Stimulated activated CD4-positive, alpha-beta T cell treated with anti-CD3 and anti-CD28 coated beads, Interleukin-15, amount 100 ng/mL, for 48 hours (primary cell): Measurements from ENCODE around the gene C19orf47.

Experiments
- DNase-seq, 2 donors: peaks; one replicate each; pipeline ENCODE4 v3.0.0-alpha.2; 2020; ENCODE audit warnings: low read depth in 2 of 2

Gene C19orf47

GRCh38 chr19:40348125-40348913 is at the start of gene C19orf47, which contains the start of gene PLD3:
TSS of gene C19orf47 (minus strand) at chr19:40348397. CDS start at chr19:40341857, 6,540 bp downstream.
TSS of gene PLD3 (plus strand) at chr19:40348695. CDS start at chr19:40366484, 17,789 bp downstream.
- peak; percentile 99 for DNase-seq

GRCh38 chr19:40397568-40397906 is 49.3 kb upstream of the C19orf47 start:
- no peak for DNase-seq

GRCh38 chr19:40396886-40397567 is 48.8 kb upstream of the C19orf47 start:
- DNase-seq, result no peak

- no peak for DNase-seq
Observed at GRCh38 chr19:40395956-40396355, 47.8 kb upstream of the C19orf47 start.

- DNase-seq, result no peak
Observed at GRCh38 chr19:40394816-40395210, 46.6 kb upstream of the C19orf47 start.

- no peak for DNase-seq
Observed at GRCh38 chr19:40393894-40394815, 46.0 kb upstream of the C19orf47 start.

GRCh38 chr19:40392894-40393517 is 44.8 kb upstream of the C19orf47 start:
- DNase-seq, result no peak

GRCh38 chr19:40392123-40392522 is 43.9 kb upstream of the C19orf47 start:
- DNase-seq, result no peak

- no peak for DNase-seq
Observed at GRCh38 chr19:40390084-40390742, 42.0 kb upstream of the C19orf47 start, which contains the start of gene HIPK4. TSS of gene HIPK4 (minus strand) at chr19:40390181. CDS start at chr19:40389902, 279 bp downstream.

GRCh38 chr19:40389404-40390083 is 41.3 kb upstream of the C19orf47 start:
- DNase-seq, result no peak

- no peak for DNase-seq
Observed at GRCh38 chr19:40388481-40388880, 40.3 kb upstream of the C19orf47 start.

GRCh38 chr19:40387155-40387554 is 39.0 kb upstream of the C19orf47 start:
- DNase-seq, result no peak

GRCh38 chr19:40383668-40384248 is 35.6 kb upstream of the C19orf47 start:
- no peak for DNase-seq

GRCh38 chr19:40381321-40381720 is 33.1 kb upstream of the C19orf47 start:
- DNase-seq, result no peak

- no peak for DNase-seq
Observed at GRCh38 chr19:40380199-40381037, 32.2 kb upstream of the C19orf47 start.

GRCh38 chr19:40379446-40380198 is 31.4 kb upstream of the C19orf47 start:
- no peak for DNase-seq

- no peak for DNase-seq
Observed at GRCh38 chr19:40378509-40378908, 30.3 kb upstream of the C19orf47 start.

- DNase-seq, result no peak
Observed at GRCh38 chr19:40377876-40378385, 29.7 kb upstream of the C19orf47 start.
